GM18499 (cell line): ENCODE data around the gene RUFY2.
A peak's percentile ranks its signal among the peaks of the same experiment; 100 is the strongest.
"Not testable (repeated sequence)": the region's sequence is repeated elsewhere in the genome, so short reads cannot be mapped to it uniquely, and the experiment has no call there.

Experiments
- ATAC-seq: cut with Tn5 transposase; IDR thresholded peaks from one replicate; pipeline ENCODE4 v1.9.1; 2021; ENCODE audit warnings: moderate number of reproducible peaks; ENCODE audit not compliant: insufficient read depth, unreplicated experiment

Gene RUFY2

DNA sequence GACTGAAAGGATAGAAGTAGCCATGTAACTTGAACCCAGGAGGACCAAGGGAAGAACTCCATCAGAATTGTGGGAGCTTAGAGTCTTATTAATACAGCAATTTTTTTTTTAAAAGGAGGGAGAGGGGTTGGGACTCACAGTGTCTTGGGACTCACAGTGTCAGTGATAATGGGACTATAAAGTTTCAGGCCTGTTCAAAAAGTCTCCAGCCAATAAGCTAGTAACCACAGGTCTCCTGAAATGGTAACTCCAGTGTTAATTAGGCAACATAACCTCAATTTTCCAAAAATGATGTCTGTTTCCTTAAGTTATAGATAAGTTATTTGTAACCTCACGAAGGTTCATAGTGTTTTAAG, 77.6 kb downstream of the RUFY2 start:
- no peak for ATAC-seq

DNA sequence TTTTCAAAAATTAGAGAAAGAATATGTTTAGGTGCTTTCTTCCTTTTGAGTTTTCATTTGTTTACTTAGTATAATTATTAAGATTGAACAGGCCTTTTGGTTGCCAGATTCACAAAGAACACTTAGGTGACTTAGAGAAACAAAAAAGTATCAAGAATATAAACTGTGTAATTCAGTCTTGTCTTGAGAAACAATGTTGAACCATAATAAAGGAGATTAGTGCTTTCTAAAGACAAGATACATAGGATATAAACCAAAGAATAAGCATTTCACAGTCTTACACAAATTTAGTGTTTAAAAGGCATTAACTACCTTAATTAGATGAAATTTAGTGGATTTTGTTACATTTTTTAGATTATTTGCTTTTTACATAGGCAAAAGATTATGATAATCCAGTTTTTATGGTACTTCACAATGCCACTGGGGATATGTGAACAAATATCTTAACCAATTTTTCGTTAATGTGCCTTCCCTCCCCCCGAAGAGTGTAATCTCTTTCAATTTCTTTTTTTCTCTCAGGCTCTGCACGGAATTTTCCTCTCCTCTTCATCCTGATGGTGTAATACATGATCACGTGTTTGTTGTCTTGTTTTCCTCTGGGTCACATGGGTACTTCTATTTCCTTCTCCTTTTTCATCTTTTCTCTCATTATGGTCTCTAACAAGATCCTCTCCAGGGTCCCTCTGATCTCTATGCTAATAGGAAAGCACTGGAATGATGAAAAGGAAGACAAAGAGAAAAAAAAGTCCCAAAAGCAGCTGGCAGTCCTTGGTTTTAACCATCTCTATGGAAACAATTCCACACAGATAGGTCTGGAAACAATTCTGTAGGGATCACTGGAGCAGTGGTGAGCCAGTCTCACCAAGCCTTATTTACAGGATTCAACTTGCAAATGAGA, 78.9 kb downstream of the RUFY2 start:
- ATAC-seq, result no peak

DNA sequence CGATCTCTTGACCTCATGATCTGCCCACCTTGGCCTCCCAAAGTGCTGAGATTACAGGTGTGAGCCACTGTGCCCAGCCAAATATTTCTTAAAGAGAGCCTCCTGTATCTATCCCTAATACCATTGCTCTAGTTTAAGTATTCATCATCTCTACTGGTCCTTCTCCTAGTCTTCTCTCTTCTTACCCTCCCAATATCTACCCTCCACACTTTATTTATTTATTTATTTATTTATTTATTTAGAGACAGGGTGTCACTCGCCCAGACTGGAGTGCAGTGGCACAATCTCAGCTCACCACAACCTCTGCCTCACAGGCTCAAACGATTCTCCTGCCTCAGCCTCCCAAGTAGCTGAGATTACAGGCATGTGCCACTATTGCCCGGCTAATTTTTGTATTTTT, 82.7 kb downstream of the RUFY2 start:
- not testable (repeated sequence) for ATAC-seq

DNA sequence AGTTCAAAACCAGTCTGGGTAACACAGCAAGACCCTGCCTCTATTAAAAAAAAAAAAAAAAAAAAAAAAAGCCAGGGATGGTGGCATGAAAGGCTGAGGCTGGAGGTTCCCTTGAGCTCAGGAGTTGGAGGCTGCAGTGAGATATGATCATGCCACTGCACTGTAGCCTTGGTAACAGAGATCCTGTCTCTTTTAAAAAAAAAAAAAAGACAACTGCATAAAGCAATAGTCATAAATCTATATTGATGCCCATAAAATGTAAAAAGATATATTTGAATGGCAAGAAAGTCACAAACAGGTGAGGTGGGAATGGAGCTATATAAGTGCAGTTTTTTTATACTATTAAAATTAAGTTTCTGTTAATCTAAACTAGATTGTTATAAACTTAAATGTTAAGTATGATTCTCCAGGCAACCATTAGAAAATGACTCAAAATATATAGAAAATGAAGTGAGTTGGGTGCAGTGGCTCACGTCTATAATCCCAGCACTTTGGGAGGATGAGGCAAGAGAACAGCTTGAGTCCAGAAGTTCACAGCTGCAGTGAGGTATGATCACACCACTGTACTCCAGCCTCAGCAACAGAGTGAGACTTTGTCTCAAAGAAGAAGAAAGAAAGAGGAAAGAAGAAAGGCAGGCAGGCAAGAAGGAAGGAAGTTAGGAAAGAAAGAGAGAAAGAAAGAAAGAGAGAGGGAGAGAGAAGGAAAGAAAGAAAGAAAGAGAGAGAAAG, 88.6 kb downstream of the RUFY2 start:
- no peak for ATAC-seq

DNA sequence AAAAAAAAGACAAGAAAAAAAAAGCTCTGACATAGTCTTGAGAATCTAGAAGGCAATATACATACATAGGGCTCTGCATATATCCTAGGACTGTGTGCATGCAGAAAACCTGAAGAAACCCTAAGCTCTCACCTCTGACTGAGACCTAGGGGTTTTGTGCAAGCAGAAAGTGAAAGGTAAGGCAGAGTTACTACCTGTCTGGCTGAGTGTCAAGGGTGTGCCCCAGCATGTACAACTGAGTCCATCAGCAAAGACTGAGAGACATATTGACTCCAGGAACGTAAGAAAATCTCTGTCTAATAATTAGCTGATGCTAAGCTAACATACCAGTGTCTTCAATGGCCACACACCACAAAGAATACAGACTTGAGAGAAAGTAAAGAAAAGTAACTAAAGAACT, 91.5 kb downstream of the RUFY2 start:
- no peak for ATAC-seq

DNA sequence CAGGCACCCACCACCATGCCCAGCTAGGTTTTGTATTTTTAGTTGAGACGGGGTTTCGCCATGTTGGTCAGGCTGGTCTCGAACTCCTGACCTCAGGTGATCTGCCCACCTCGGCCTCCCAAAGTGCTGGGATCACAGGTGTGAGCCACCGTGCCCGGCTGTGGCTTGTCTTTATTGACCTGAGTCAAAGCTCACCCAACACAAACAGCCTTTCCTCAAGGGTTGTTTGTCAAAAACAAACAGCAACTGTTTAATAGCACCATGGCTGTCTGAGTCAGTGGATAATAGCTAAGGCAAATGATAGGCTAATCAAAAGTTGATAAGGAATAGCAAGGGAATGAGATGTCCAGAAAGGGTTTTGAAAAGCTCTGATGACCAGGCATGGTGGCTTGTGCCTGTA, 92.1 kb downstream of the RUFY2 start:
- ATAC-seq, result not testable (repeated sequence)

DNA sequence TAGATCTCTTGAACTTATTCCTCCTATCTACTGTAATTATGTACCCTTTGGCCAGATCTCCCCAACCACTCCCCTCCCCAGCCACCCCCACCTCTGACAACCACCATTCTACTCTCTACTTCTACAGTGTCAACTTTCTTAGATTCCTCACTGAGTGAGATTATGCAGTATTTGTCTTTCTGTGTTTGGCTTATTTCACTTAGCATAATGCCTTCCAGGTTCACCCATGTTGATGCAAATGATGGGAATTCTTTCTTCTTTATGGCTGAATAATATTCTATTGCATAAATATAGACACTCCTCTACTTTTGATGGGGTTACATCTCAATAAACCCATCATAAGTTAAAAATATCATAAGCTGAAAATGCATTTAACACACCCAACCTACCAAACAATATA, 96.5 kb downstream of the RUFY2 start:
- no peak for ATAC-seq

DNA sequence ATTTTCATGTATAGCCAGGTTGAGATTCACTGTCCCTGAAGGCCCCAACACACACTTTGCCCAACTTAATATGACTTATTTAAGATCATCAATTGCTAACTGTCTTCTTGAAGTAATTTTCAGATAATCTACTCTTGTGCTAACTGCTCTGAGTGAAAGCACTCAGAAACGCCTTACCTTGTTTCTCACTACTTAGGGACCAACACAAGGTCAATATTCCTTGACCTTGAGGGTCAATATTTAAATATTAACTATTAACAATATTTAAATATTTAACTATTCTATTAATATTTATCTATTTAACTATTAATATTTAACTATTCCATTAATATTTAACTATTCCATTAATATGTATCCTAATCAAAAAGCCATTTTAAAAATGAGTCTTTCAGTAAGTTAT, 101.2 kb downstream of the RUFY2 start:
- no peak for ATAC-seq

DNA sequence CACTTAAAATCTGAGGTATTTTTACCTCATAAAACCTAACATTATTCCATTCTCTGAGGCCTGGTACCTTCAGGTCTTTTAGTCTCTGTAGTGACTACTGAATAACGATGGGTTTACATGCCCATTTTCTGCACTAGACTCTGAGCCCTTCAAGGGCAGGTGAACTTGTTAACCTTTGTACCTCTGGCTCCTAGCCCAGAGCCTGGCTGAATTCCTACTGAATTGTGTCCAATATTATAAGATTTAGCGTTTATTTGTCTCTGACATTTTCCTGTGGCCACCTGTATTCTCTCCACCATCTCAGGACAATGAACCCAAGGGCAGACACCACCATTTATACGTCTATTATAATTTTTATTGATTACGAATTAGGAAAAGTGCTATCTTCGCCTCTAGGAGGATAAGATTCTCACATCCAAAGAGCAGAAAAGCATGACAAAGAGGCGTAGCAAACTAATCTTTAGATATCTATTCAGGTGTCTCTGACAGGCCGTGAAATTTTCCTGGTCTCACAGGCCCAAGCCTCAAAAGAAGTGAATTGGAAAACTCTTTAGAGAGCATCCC, 103.1 kb downstream of the RUFY2 start:
- ATAC-seq, result no peak

DNA sequence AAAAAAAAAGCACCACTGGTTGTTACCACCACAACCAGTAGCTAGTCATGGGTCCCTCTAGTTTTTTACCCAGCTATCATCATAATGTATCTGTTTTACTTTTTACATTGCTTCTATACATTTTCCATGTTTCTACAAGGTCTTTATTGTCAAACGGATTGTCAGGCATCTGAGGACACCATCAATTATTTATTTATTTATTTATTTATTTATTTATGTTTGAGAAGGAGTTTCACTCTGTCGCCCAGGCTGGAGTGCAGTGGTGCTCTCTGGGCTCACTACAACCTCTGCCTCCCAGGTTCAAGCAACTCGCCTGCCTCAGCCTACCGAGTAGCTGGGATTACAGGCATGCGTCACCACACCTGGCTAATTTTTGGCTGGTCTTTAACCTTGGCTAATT, 104.2 kb downstream of the RUFY2 start:
- no peak for ATAC-seq

DNA sequence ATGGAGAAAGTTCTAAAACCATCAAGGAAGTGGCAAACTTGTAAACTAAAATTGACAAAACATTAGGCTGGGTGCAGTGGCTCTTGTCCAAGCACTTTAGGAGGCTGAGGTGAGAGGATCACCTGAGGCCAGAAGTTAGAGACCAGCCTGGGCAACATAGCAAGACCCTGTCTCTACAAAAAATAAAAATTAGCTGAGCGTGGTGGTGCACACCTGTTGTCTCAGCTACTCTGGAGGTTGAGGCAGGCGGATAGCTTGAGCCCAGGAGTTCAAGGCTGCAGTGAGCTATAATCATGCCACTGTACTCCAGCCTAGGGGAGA, 104.6 kb downstream of the RUFY2 start:
- no peak for ATAC-seq

DNA sequence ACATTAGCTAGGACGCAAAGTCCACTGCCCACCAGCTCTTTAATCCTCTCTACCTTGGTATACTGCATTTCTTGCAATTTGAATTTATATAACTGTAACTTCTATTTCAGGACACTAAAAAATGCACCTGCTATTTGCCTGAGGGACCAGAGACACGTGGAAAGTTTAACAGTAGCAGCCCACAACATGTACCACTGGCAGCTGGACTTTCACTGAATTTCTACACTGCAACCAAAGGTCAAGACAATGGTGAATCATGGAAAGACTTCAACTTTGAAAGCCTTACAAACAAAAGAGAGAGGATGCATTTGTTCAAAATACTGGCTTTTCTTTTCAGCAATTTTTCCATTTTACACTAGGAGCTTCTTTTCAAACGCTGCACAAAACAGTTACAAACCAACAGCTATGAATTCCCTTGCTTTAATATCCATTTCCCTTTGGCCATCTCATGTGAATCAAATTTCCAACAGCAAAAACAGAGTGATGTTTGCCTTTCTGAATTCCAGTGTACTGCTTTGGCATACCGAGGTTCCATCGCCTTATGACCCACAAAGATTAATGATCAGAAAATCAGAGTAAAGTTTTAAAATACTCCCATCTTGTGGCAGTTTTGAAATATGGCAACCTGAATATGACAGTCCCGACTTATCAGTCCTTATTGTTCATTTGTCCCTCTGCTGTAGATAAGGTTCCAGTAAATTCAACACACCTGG, 105.1 kb downstream of the RUFY2 start:
- ATAC-seq, result peak; percentile 47

DNA sequence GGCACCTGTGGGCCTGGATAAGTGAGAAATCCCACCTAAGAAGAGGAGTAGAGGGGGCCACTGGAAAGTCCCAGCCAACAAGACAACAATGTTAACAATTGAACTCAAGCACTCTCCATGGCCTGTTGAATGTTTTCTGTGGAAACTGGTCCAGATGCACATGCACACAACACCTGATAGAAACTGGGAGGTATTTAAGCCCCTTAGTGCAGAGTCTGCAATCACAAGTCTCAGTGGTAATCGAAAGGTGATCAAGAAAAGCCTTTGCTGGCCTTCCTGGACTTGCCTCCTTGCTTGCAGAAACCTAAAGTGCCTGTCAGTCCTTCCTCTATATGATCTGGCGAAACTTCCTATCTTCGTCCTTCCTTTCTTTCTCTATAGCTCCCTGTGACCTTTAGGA, 105.8 kb downstream of the RUFY2 start:
- ATAC-seq, result no peak

DNA sequence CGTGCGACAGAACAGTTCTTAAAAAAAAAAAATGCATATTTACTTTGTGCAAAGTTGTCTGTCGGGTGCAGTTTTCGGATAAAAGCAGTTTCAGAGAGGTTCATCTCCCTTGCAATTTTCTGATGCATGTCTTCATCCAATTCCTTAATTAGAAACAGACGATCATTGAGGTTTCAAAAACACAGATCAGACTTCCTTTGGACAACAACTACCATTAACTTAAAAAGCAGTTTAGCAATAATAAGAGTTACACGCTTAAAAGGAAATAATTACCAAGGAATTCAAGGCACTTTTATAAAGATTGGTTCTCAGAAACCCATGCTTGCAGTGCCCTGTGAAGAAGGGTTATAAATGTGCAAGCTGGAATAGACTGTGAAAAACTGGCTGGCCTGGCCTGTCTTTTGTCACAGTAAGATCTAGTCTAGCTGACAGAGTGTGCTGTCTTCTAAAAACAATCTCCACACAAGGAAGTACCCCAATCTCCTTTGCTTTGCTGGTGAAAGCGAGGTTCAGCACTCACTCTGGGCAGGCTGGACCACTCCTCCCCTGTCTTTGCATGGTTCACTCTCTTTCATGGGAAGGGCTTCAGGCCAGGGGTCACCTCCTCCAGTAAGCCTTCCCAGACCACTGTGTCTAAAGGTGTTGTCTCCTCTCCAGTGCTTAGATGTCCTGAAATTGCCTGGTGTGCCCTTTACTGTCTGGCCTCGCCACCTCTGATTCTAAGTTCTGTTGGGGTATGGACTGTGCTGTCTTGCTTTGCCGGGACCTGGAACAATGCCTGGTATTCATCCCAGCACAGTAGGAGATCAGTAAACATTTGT, 110.0 kb downstream of the RUFY2 start:
- no peak for ATAC-seq
